K562 (cell line): ENCODE data around the gene CEP350. TPM values are rescaled to one million over a fixed set of nuclear protein-coding genes. Genes with fewer than 3 reads are reported as not detected.

Experiments used
- ZNF76 ChIP-seq: fragments of 250-450 bp; sonication (Bioruptor Pico); IDR thresholded peaks from 2 replicates; pipeline ENCODE4 v1.4.0; 2020; ENCODE audit warnings: mild to moderate bottlenecking, moderate library complexity, borderline replicate concordance
- polyA plus RNA-seq, 8 experiments: library from polyadenylated mRNA; depleted of rRNA in 4 of 8; stranded (reverse) in 5 of 8; unstranded in 3 of 8; fragments of >200 nt; fragmentation: Nextera tagmentation in 2 of 8; fragmentation: Illumina TruSeq in 1 of 8; extraction: Ambion mirVana in 2 of 8; extraction: Trizol in 1 of 8; gene quantifications; 2 replicates each; pipeline versions ENCODE4 v1.2.1 to v1.2.3, GENCODE V29; 2011 to 2014; ENCODE audit warnings: inconsistent platforms in 1 of 8, missing spikeins in 1 of 8
- total RNA-seq, 7 experiments: library from RNA; depleted of rRNA in 6 of 7; stranded (reverse); fragments of >200 nt in 6 of 7; fragmentation: Illumina TruSeq in 2 of 7; extraction: Trizol in 2 of 7; gene quantifications; 2 replicates each; pipeline versions ENCODE4 v1.2.1 to v1.2.3, GENCODE V29; 2011 to 2021; ENCODE audit warnings: low replicate concordance in 1 of 7
- TF ChIP-seq, protein P1 (sequence below), 2 experiments: fragments of 450-650 bp in 1 of 2; sonication (generic) in 1 of 2; formaldehyde crosslinking in 1 of 2; IDR thresholded peaks; 2 replicates each; pipeline versions ENCODE4 v1.7.1 to v1.9.0; 2016 to 2022; ENCODE audit warnings: inconsistent platforms in 1 of 2, mild to moderate bottlenecking in 1 of 2, missing genetic modification reagents in 1 of 2

The CEP350 gene
- total and polyA plus RNA-seq, 9 of the 15 experiments (the other 6 are each of a cell fraction or from before 2014, with no cell fraction given): 8.3 to 64.3 (median 28.0) TPM

DNA sequence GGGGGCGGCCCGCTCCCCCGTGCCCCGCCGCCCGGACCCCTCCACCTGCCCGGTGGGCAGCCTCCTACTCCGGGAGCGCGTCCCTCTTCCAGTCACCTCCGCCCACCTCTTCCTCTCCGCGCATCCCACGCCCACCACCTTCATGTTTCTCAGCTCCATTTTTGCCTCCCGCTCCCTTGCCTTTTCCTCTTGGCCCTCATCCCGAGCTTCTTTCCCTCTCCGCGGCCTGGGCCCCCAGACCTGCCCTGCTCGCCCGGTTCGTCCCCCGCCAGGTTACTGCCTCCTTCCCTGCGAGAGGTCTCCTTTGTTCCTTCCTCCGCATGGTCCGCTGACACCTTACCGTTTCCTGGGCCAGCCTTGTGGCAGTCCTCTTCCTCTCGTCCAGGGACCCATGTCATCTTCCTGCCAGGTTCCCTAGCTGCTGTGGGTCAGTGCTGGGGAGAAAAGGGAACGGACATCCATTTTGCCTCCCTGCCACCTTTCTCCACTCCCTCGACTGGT lies 200.6 kb downstream of the CEP350 start (continued):
- TF ChIP-seq ZNF76: no peak
- TF ChIP-seq, protein P1, sequence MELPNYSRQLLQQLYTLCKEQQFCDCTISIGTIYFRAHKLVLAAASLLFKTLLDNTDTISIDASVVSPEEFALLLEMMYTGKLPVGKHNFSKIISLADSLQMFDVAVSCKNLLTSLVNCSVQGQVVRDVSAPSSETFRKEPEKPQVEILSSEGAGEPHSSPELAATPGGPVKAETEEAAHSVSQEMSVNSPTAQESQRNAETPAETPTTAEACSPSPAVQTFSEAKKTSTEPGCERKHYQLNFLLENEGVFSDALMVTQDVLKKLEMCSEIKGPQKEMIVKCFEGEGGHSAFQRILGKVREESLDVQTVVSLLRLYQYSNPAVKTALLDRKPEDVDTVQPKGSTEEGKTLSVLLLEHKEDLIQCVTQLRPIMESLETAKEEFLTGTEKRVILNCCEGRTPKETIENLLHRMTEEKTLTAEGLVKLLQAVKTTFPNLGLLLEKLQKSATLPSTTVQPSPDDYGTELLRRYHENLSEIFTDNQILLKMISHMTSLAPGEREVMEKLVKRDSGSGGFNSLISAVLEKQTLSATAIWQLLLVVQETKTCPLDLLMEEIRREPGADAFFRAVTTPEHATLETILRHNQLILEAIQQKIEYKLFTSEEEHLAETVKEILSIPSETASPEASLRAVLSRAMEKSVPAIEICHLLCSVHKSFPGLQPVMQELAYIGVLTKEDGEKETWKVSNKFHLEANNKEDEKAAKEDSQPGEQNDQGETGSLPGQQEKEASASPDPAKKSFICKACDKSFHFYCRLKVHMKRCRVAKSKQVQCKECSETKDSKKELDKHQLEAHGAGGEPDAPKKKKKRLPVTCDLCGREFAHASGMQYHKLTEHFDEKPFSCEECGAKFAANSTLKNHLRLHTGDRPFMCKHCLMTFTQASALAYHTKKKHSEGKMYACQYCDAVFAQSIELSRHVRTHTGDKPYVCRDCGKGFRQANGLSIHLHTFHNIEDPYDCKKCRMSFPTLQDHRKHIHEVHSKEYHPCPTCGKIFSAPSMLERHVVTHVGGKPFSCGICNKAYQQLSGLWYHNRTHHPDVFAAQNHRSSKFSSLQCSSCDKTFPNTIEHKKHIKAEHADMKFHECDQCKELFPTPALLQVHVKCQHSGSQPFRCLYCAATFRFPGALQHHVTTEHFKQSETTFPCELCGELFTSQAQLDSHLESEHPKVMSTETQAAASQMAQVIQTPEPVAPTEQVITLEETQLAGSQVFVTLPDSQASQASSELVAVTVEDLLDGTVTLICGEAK (IDR thresholded peaks at IDR 0.05): peak; percentile 60; the same call in 1 of the 2 replicates
- TF ChIP-seq, protein P1 (CRISPR knock-in tag; IDR thresholded peaks at IDR 0.05): no peak
